ENCODE data around the gene LEO1. TPM values are rescaled to one million over a fixed set of nuclear protein-coding genes. Genes with fewer than 3 reads are reported as not detected.

Gene LEO1
- total and polyA plus RNA-seq, 2 donors (not counting 1 experiment from before 2014, with no cell fraction given), result 1.9 to 19.1 TPM

GRCh38 chr15:51932161-51932560, 39.4 kb downstream of the LEO1 start:
- H3K9me3 Mint-ChIP-seq (ENCODE audit: insufficient read depth), result no peaks in the 10 kb centered on the region
- peaks cover 16 to 21% of the 10 kb centered on the region in 2 donors for H3K4me1 ChIP-seq (ENCODE audit: control insufficient read depth in 2 of 2, insufficient read depth in 2 of 2, low read length in 2 of 2)
- H3K27ac Mint-ChIP-seq, result no peak overlapping the region
- H3K36me3 ChIP-seq (replicated peaks in 1 of 2; ENCODE audit: control extremely low read depth in 1 of 2, control insufficient read depth in 1 of 2, extremely low read depth in 1 of 2, insufficient read depth in 2 of 2, low read length in 1 of 2), result peaks cover 6 to 16% of the 10 kb centered on the region in 2 experiments
- no peak overlapping the region for H3K9ac ChIP-seq (ENCODE audit: low read length)
- ATAC-seq (ENCODE audit: low read depth) (no peak), DNase-seq (no peak)
- WGBS (ENCODE audit: insufficient coverage), result no CpG with 5 or more reads among the region's 1 CpG
- no peaks in the 10 kb centered on the region for H3K27me3 Mint-ChIP-seq
- POLR2A ChIA-PET, result interaction anchor here (0.6 kb wide), 1 partner anchor 385 kb away, joined by 3 read pairs; no protein-coding TSS in a partner anchor
- H3K4me2 ChIP-seq (replicated peaks; ENCODE audit: low read depth, low read length, poor library complexity, severe bottlenecking), result no peak overlapping the region
- H3K9me3 ChIP-seq (ENCODE audit: control extremely low read depth in 1 of 3, control insufficient read depth in 2 of 3, insufficient read depth in 1 of 3, low read length in 2 of 3), result no peaks in the 10 kb centered on the region
- TF ChIP-seq EZH2 (IDR thresholded peaks at IDR 0.05; ENCODE audit: borderline replicate concordance, insufficient read depth, low read depth, low read length, poor library complexity, severe bottlenecking) (no peak), CTCF (IDR thresholded peaks at IDR 0.05) (no peak)
- CTCF ChIA-PET, result interaction anchor here (1.5 kb wide), 1 partner anchor 9 kb away, joined by 4 read pairs; no protein-coding TSS in a partner anchor
- H3K79me2 ChIP-seq (ENCODE audit: control insufficient read depth, insufficient read depth, low read length), result no peaks in the 10 kb centered on the region
- H3K27ac ChIP-seq (ENCODE audit: low read length in 2 of 2), result no peak overlapping the region
- no peak overlapping the region for H3K4me3 Mint-ChIP-seq
- no peaks in the 10 kb centered on the region for H3K27me3 ChIP-seq (replicated peaks in 1 of 4; ENCODE audit: control extremely low read depth in 1 of 4, control insufficient read depth in 3 of 4, insufficient read depth in 4 of 4, low read length in 3 of 4)
- peaks cover 27% of the 10 kb centered on the region for H3K4me1 Mint-ChIP-seq
- no peak overlapping the region for H3K4me3 ChIP-seq (ENCODE audit: control extremely low read depth in 1 of 5, extremely low read depth in 1 of 5, insufficient read depth in 1 of 5, low read depth in 2 of 5, low read length in 4 of 5)
- H2AFZ ChIP-seq (ENCODE audit: insufficient read depth, low read depth, low read length, poor library complexity, severe bottlenecking), result no peak overlapping the region
- no peaks in the 10 kb centered on the region for H4K20me1 ChIP-seq (ENCODE audit: control insufficient read depth, insufficient read depth, low read length, poor library complexity, severe bottlenecking)
- intact Hi-C loops (cut with micrococcal nuclease), result no loop called here

GRCh38 chr15:51931638-51932037, 39.9 kb downstream of the LEO1 start:
- H3K4me3 Mint-ChIP-seq, result no peak overlapping the region
- no peaks in the 10 kb centered on the region for H4K20me1 ChIP-seq (ENCODE audit: control insufficient read depth, insufficient read depth, low read length, poor library complexity, severe bottlenecking)
- ATAC-seq (ENCODE audit: low read depth) (no peak), DNase-seq (no peak)
- peaks cover 16 to 21% of the 10 kb centered on the region in 2 donors for H3K4me1 ChIP-seq (ENCODE audit: control insufficient read depth in 2 of 2, insufficient read depth in 2 of 2, low read length in 2 of 2)
- H3K27me3 Mint-ChIP-seq, result no peaks in the 10 kb centered on the region
- H3K27ac Mint-ChIP-seq, result no peak overlapping the region
- TF ChIP-seq CTCF (IDR thresholded peaks at IDR 0.05) (no peak), EZH2 (IDR thresholded peaks at IDR 0.05; ENCODE audit: borderline replicate concordance, insufficient read depth, low read depth, low read length, poor library complexity, severe bottlenecking) (no peak)
- H3K36me3 ChIP-seq (replicated peaks in 1 of 2; ENCODE audit: control extremely low read depth in 1 of 2, control insufficient read depth in 1 of 2, extremely low read depth in 1 of 2, insufficient read depth in 2 of 2, low read length in 1 of 2), result peaks cover 6 to 15% of the 10 kb centered on the region in 2 experiments
- WGBS (ENCODE audit: insufficient coverage), result 100% methylated on average over 2 of the region's 4 CpGs
- H3K4me1 Mint-ChIP-seq, result peaks cover 27% of the 10 kb centered on the region
- H2AFZ ChIP-seq (ENCODE audit: insufficient read depth, low read depth, low read length, poor library complexity, severe bottlenecking), result no peak overlapping the region
- ChIA-PET CTCF (interaction anchor here (1.5 kb wide), 1 partner anchor 10 kb away, joined by 4 read pairs; no protein-coding TSS in a partner anchor), POLR2A (no interaction called here)
- no peak overlapping the region for H3K27ac ChIP-seq (ENCODE audit: low read length in 2 of 2)
- H3K9me3 ChIP-seq (ENCODE audit: control extremely low read depth in 1 of 3, control insufficient read depth in 2 of 3, insufficient read depth in 1 of 3, low read length in 2 of 3), result no peaks in the 10 kb centered on the region
- no peaks in the 10 kb centered on the region for H3K79me2 ChIP-seq (ENCODE audit: control insufficient read depth, insufficient read depth, low read length)
- H3K4me2 ChIP-seq (replicated peaks; ENCODE audit: low read depth, low read length, poor library complexity, severe bottlenecking), result no peak overlapping the region
- no peaks in the 10 kb centered on the region for H3K27me3 ChIP-seq (replicated peaks in 1 of 4; ENCODE audit: control extremely low read depth in 1 of 4, control insufficient read depth in 3 of 4, insufficient read depth in 4 of 4, low read length in 3 of 4)
- no peak overlapping the region for H3K4me3 ChIP-seq (ENCODE audit: control extremely low read depth in 1 of 5, extremely low read depth in 1 of 5, insufficient read depth in 1 of 5, low read depth in 2 of 5, low read length in 4 of 5)
- H3K9me3 Mint-ChIP-seq (ENCODE audit: insufficient read depth), result no peaks in the 10 kb centered on the region
- no peak overlapping the region for H3K9ac ChIP-seq (ENCODE audit: low read length)
- intact Hi-C loops (cut with micrococcal nuclease), result no loop called here
